ENCODE measurements around the gene TIMM10.

TIMM10 gene

GRCh38 chr11:57501953-57502352 lies 28.6 kb downstream of the TIMM10 start:
- DNase-seq, result no peak

- no peak for DNase-seq
These were observed 29.6 kb downstream of the TIMM10 start for GRCh38 chr11:57500926-57501325.

- no peak for DNase-seq
These were observed 30.0 kb downstream of the TIMM10 start for GRCh38 chr11:57500515-57500914.

- DNase-seq, result no peak
These were observed 30.5 kb downstream of the TIMM10 start for GRCh38 chr11:57499983-57500461.

GRCh38 chr11:57499413-57499982 lies 31.1 kb downstream of the TIMM10 start:
- DNase-seq, result peak; percentile 74

GRCh38 chr11:57498540-57498939 lies 32.0 kb downstream of the TIMM10 start:
- DNase-seq, result no peak

- no peak for DNase-seq
These were observed 33.0 kb downstream of the TIMM10 start for GRCh38 chr11:57497303-57498247.

- DNase-seq, result no peak
These were observed 34.3 kb downstream of the TIMM10 start for GRCh38 chr11:57496109-57496820.

- DNase-seq, result peak; percentile 88
These were observed 36.7 kb downstream of the TIMM10 start for GRCh38 chr11:57493507-57494503.

- peak; percentile 82 for DNase-seq
These were observed 39.0 kb downstream of the TIMM10 start for GRCh38 chr11:57491371-57492061.

GRCh38 chr11:57490456-57491248 lies 39.9 kb downstream of the TIMM10 start:
- no peak for DNase-seq

GRCh38 chr11:57487920-57488659 lies 42.5 kb downstream of the TIMM10 start:
- DNase-seq, result no peak

GRCh38 chr11:57487021-57487778 lies 43.4 kb downstream of the TIMM10 start:
- DNase-seq, result no peak

GRCh38 chr11:57485217-57485990 lies 45.1 kb downstream of the TIMM10 start:
- DNase-seq, result no peak

GRCh38 chr11:57484141-57484710 lies 46.3 kb downstream of the TIMM10 start:
- no peak for DNase-seq

GRCh38 chr11:57483562-57483918 lies 47.0 kb downstream of the TIMM10 start:
- no peak for DNase-seq

GRCh38 chr11:57482782-57483561 lies 47.6 kb downstream of the TIMM10 start:
- peak; percentile 81 for DNase-seq

Data from stimulated activated CD8-positive, alpha-beta memory T cell treated with anti-CD3 and anti-CD28 coated beads, Interleukin-4, amount 100 ng/mL, for 48 hours (primary cell).